ENCODE measurements around the gene MACROD1.

DNA sequence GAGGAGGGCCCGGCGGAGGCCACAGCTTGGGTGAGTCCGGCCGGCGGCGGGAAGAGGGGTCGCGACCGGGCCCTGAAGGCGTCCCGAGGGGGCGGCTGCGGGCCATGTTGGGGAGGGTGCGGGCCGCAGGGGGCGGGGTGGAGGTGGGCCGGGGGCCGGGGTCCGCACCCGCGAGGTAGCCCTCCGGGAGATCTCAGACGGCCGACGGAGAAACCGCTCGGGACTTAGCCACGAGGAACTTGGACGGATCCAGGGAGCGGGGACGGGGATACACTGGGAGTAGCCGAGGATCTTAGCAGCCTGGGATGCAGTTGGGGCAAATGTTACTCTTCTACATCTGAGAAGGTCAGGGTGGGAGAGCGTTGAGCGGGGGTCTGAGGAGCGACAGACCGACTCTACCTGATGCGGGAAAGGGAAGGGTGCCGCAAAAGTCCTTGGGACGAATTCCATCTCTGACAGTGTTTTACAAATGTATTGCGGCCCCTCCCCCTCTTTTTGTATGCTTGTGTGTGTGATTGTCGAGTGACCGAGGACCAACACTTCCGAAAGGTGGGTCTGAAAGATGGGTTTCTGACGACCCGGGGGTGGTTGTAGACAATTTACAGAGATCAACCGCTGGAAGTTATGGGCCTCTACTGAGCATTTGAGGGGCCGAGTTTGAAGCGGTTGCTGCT lies 20.7 kb upstream of the MACROD1 start:
- TF ChIP-seq POLR2A (IDR thresholded peaks at IDR 0.05) (no peak), EP300 (IDR thresholded peaks at IDR 0.05) (no peak)
- TF ChIP-seq, protein P1, sequence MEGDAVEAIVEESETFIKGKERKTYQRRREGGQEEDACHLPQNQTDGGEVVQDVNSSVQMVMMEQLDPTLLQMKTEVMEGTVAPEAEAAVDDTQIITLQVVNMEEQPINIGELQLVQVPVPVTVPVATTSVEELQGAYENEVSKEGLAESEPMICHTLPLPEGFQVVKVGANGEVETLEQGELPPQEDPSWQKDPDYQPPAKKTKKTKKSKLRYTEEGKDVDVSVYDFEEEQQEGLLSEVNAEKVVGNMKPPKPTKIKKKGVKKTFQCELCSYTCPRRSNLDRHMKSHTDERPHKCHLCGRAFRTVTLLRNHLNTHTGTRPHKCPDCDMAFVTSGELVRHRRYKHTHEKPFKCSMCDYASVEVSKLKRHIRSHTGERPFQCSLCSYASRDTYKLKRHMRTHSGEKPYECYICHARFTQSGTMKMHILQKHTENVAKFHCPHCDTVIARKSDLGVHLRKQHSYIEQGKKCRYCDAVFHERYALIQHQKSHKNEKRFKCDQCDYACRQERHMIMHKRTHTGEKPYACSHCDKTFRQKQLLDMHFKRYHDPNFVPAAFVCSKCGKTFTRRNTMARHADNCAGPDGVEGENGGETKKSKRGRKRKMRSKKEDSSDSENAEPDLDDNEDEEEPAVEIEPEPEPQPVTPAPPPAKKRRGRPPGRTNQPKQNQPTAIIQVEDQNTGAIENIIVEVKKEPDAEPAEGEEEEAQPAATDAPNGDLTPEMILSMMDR (IDR thresholded peaks at IDR 0.05) = no peak
